Measurements from ENCODE around the gene FRMD3. TPM values are rescaled to one million over a fixed set of nuclear protein-coding genes. Genes with fewer than 3 reads are reported as not detected.

FRMD3 gene
- total RNA-seq, 1 experiment from 2014 or later: 1.9 TPM

DNA sequence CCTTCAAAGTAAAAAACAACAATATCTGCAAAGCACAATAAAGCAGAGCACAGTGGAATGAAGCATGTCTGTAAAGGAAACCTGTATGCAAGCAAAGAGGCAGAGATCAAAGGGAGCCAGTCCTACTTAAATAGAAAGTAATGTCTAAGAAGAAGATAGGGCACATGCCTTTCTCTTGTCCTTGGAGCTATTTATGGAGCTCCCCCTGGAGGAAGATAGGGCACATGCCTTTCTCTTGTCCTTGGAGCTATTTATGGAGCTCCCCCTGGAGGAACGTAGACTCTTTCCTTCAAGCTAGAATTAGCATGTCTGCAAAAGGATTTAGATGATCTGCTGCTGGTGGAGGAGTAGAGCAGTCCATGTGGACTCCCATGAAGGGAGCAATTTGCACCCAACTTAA, 307.2 kb downstream of the FRMD3 start:
- Histone ChIP-seq H3K4me2 (no peak overlapping the region), H3K36me3 (ENCODE audit: low read depth) (no peaks in the 10 kb centered on the region), H4K20me1 (ENCODE audit: insufficient read depth) (no peaks in the 10 kb centered on the region), H2AFZ (no peak overlapping the region), H3K79me2 (ENCODE audit: low read depth) (no peaks in the 10 kb centered on the region), H3F3A (ENCODE audit: insufficient read depth, low read depth) (no peaks in the 10 kb centered on the region), H3K27me3 (ENCODE audit: insufficient read depth, low read depth) (no peaks in the 10 kb centered on the region), H3K4me1 (replicated peaks; ENCODE audit: insufficient read depth) (no peaks in the 10 kb centered on the region), H3K9me2 (ENCODE audit: insufficient read depth) (no peaks in the 10 kb centered on the region), H3K9me3 (ENCODE audit: insufficient read depth, low read depth) (no peaks in the 10 kb centered on the region; the same call in 1 of the 2 replicates), H3K4me3 (no peak overlapping the region), H3K27ac (no peak overlapping the region)
- intact Hi-C loops (cut with micrococcal nuclease; ENCODE audit: unreplicated experiment): no loop called here
- no TSS peak for BruUV-seq (replicated peaks)
- no peak for TF ChIP-seq EZH2 (IDR thresholded peaks at IDR 0.05; ENCODE audit: low read depth)
- TF ChIP-seq, protein P1, sequence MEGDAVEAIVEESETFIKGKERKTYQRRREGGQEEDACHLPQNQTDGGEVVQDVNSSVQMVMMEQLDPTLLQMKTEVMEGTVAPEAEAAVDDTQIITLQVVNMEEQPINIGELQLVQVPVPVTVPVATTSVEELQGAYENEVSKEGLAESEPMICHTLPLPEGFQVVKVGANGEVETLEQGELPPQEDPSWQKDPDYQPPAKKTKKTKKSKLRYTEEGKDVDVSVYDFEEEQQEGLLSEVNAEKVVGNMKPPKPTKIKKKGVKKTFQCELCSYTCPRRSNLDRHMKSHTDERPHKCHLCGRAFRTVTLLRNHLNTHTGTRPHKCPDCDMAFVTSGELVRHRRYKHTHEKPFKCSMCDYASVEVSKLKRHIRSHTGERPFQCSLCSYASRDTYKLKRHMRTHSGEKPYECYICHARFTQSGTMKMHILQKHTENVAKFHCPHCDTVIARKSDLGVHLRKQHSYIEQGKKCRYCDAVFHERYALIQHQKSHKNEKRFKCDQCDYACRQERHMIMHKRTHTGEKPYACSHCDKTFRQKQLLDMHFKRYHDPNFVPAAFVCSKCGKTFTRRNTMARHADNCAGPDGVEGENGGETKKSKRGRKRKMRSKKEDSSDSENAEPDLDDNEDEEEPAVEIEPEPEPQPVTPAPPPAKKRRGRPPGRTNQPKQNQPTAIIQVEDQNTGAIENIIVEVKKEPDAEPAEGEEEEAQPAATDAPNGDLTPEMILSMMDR (conservative IDR thresholded peaks at IDR 0.05): no peak
- POLR2A ChIA-PET (ENCODE audit: unreplicated experiment): no interaction called here
- CTCF ChIA-PET: no interaction called here
- no peak for DNase-seq

DNA sequence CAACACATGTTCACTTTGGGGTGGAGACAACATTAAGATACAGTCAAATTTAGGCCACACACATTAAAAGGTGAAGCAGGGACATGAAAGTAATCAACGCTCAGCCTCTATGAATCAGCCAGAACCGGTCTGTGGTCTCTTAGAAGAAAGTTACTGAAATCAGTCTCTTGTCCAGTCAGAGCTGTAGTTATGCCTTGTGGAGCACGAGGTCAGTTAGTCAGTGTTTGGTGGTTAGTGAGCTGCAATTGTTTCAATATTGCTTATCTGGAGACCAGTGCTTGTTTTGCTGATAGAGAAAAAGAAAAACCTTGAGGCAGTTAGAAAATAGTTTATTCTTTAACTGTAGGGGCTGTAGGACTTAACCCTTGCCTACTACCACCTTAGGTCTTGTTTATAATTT, 317.5 kb downstream of the FRMD3 start:
- H3K27ac ChIP-seq: peak overlapping the region; percentile 60

DNA sequence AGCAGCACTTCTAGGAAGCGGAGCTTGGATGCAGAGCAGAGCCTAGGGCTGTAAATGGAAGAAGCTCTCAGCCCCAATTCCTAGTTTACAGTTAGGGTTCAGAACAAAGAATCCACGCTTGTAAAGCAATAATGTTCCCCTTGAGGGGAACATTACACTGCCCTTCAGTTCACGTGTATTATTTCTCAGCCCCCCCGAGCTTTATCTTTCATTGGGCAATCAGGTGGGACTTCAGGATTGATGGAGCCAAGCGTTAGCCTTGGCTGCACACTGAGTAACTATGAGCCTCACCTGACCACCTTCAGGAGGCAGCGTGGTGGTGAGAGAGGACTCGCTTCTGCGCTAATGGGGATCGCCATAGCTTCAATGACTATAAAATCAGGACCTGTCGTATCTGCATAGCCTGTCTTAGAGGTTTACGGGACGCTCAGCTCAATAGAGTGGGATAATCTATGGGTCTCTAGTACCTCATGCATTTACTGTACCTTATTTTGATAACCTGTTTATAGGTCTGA, 318.2 kb downstream of the FRMD3 start:
- no peaks in the 10 kb centered on the region for H3K79me2 ChIP-seq (ENCODE audit: low read depth)
- ChIA-PET CTCF (interaction anchor here (0.8 kb wide), 1 partner anchor 324 kb away, joined by 4 read pairs; no protein-coding TSS in a partner anchor), POLR2A (ENCODE audit: unreplicated experiment) (interaction anchor here (0.5 to 0.6 kb wide), 2 partner anchors 331 to 1378 kb away, joined by 4 to 8 read pairs; no protein-coding TSS in a partner anchor)
- no TSS peak for BruUV-seq (replicated peaks)
- no peaks in the 10 kb centered on the region for H4K20me1 ChIP-seq (ENCODE audit: insufficient read depth)
- no peaks in the 10 kb centered on the region for H3K36me3 ChIP-seq (ENCODE audit: low read depth)
- intact Hi-C loops (cut with micrococcal nuclease; ENCODE audit: unreplicated experiment): no loop called here
- no peak for TF ChIP-seq EZH2 (IDR thresholded peaks at IDR 0.05; ENCODE audit: low read depth)
- TF ChIP-seq, protein P1 (conservative IDR thresholded peaks at IDR 0.05): no peak
- H2AFZ ChIP-seq: peak overlapping the region; percentile 84; the same call in 1 of the 2 replicates
- no peaks in the 10 kb centered on the region for H3K27me3 ChIP-seq (ENCODE audit: insufficient read depth, low read depth)
- peak overlapping the region; percentile 80 for H3K4me2 ChIP-seq
- no peak overlapping the region for H3K27ac ChIP-seq
- peaks cover 13% of the 10 kb centered on the region for H3F3A ChIP-seq (ENCODE audit: insufficient read depth, low read depth)
- H3K9me3 ChIP-seq (ENCODE audit: insufficient read depth, low read depth): no peaks in the 10 kb centered on the region; the same call in 1 of the 2 replicates
- H3K9me2 ChIP-seq (ENCODE audit: insufficient read depth): no peaks in the 10 kb centered on the region
- peak overlapping the region; percentile 61; the same call in 1 of the 2 replicates for H3K4me3 ChIP-seq
- peaks cover 25% of the 10 kb centered on the region for H3K4me1 ChIP-seq (replicated peaks; ENCODE audit: insufficient read depth)
- no peak for DNase-seq

More for the DNA sequence above, 317.5 kb downstream of the FRMD3 start:
- peak in 1 of 2 experiments; percentile 91 for DNase-seq
- intact Hi-C loops (cut with micrococcal nuclease; ENCODE audit: unreplicated experiment): no loop called here
- TF ChIP-seq, protein P1 (conservative IDR thresholded peaks at IDR 0.05): no peak
- TF ChIP-seq EZH2 (IDR thresholded peaks at IDR 0.05; ENCODE audit: low read depth): no peak
- BruUV-seq (replicated peaks): no TSS peak
- Histone ChIP-seq H3K4me1 (replicated peaks; ENCODE audit: insufficient read depth) (peaks cover 25% of the 10 kb centered on the region), H3K27me3 (ENCODE audit: insufficient read depth, low read depth) (no peaks in the 10 kb centered on the region), H3K36me3 (ENCODE audit: low read depth) (no peaks in the 10 kb centered on the region), H3K4me2 (peak overlapping the region; percentile 80), H4K20me1 (ENCODE audit: insufficient read depth) (no peaks in the 10 kb centered on the region), H3K9me3 (ENCODE audit: insufficient read depth, low read depth) (no peaks in the 10 kb centered on the region; the same call in 1 of the 2 replicates), H3K9me2 (ENCODE audit: insufficient read depth) (no peaks in the 10 kb centered on the region), H3F3A (ENCODE audit: insufficient read depth, low read depth) (peaks cover 13% of the 10 kb centered on the region), H2AFZ (no peak overlapping the region), H3K79me2 (ENCODE audit: low read depth) (no peaks in the 10 kb centered on the region), H3K4me3 (no peak overlapping the region)
- CTCF ChIA-PET: no interaction called here
- POLR2A ChIA-PET (ENCODE audit: unreplicated experiment): no interaction called here
